ENCODE results near the gene MOSPD3. TPM values are rescaled to one million over a fixed set of nuclear protein-coding genes. Genes with fewer than 3 reads are reported as not detected.

The MOSPD3 gene
- total RNA-seq, 4 donors from 2014 or later: 6.6 to 16.8 (median 12.0) TPM

DNA sequence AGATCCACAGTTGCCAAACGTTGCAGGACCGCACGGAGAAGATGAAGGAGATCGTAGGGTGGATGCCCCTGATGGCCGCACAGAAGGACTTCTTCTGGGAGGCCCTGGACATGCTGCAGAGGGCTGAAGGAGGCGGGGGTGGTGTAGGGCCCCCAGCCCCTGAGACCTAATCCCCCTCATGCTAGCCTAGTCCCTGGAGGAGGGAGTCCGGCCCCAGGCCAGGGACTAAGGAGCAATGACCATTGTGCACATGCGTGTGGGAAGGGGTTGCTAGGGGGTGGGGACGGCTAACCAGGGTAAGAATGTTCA lies 11.7 kb upstream of the MOSPD3 start:
- Histone ChIP-seq H3K36me3 (no peaks in the 10 kb centered on the region), H3K9me3 (no peaks in the 10 kb centered on the region), H3K27ac (replicated peaks in 1 of 4) (no peak overlapping the region), H3K4me3 (no peak overlapping the region), H3K4me1 (peaks cover 20 to 44% (median 39%) of the 10 kb centered on the region in 4 donors), H3K27me3 (no peaks in the 10 kb centered on the region)
- 85% methylated on average over 4 of the region's 9 CpGs for WGBS
- intact Hi-C loops (cut with DNase I): loop anchor here (5.0 to 10.0 kb wide), 2 partner anchors 92 to 254 kb away; partner anchors contain the start of genes GIGYF1 and SLC12A9
- DNase-seq (ENCODE audit: extremely low spot score): no peak
- TF ChIP-seq EP300 (IDR thresholded peaks at IDR 0.05): no peak

DNA sequence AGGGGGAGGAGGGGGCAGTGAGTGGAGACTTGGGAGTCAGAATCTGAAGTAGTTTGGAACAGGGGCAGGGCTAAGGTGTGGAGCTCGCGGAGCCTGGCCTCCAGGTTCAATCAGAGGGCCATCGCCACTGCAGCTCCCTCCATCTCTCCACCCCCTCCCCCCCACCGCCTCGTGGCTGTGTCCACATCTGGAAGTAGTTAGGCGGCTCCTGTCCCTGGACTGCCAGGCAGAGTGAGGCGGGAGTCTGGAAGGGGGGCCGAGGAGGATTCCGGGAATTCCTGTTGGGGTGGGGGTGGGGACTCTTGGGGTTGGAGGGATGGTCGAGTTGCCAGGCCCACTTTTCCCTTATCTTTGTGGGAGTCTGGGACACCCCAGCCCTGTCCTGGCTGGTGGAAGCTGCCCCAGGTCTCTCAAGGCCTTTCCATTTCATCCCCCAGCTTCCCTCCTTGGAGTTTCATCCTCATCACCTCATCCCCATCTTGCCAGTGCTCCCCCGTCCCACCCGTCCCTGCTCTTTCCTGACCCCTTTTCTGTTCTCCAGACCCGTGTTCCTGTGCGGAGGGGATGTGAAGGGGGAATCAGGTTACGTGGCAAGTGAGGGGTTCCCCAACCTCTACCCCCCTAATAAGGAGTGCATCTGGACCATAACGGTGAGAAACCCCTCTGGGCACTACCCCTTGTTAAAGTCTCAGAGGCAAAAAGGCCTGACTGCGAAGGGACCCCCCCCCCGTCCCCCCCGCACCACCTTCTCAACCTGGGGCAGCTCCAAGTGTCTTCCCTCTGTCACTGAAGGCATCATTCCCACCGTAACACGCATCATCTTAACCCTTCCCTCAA lies 9.2 kb upstream of the MOSPD3 start:
- peak overlapping the region; percentile 84 to 89 (median 86) for H3K27ac ChIP-seq (replicated peaks in 1 of 4)
- H3K4me3 ChIP-seq: peak overlapping the region; percentile 66 to 90 (median 74)
- 47% methylated on average over 14 of the region's 21 CpGs for WGBS
- no peaks in the 10 kb centered on the region for H3K9me3 ChIP-seq
- intact Hi-C loops (cut with DNase I): loop anchor here (2.0 to 10.0 kb wide), 3 partner anchors 16 to 252 kb away; partner anchors contain the start of genes FBXO24, GIGYF1, LRCH4 and SLC12A9
- peaks cover 20 to 48% (median 43%) of the 10 kb centered on the region in 4 donors for H3K4me1 ChIP-seq
- H3K27me3 ChIP-seq: no peaks in the 10 kb centered on the region
- no peaks in the 10 kb centered on the region for H3K36me3 ChIP-seq
- peak; percentile 95 for DNase-seq (ENCODE audit: extremely low spot score)
- TF ChIP-seq POLR2AphosphoS5 (IDR thresholded peaks at IDR 0.05) (peak in 1 of 2 donors; percentile 53), POLR2A (IDR thresholded peaks at IDR 0.05; ENCODE audit: low read depth) (no peak)

DNA sequence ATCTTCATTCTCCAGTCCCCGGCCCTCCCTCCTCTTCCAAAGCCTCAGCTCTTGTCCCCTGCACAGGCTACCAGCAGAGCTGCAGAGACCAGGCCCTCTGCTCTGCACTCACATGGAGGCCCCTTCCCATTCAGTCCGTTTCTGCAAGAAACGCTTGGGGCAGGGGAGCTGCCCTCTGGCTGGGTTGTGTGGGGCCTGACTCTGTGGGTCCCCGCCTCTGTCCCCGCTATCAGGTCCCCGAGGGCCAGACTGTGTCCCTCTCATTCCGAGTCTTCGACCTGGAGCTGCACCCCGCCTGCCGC lies 8.7 kb upstream of the MOSPD3 start:
- peak overlapping the region; percentile 66 to 90 (median 74) for H3K4me3 ChIP-seq
- intact Hi-C loops (cut with DNase I): loop anchor here (2.0 to 10.0 kb wide), 3 partner anchors 17 to 251 kb away; partner anchors contain the start of genes FBXO24, GIGYF1, LRCH4 and SLC12A9
- peak overlapping the region; percentile 84 to 89 (median 86) for H3K27ac ChIP-seq (replicated peaks in 1 of 4)
- H3K9me3 ChIP-seq: no peaks in the 10 kb centered on the region
- DNase-seq (ENCODE audit: extremely low spot score): no peak
- H3K36me3 ChIP-seq: no peaks in the 10 kb centered on the region
- no peak for TF ChIP-seq POLR2AphosphoS5 (IDR thresholded peaks at IDR 0.05)
- TF ChIP-seq EP300 (IDR thresholded peaks at IDR 0.05): no peak
- TF ChIP-seq POLR2A (IDR thresholded peaks at IDR 0.05; ENCODE audit: low read depth): no peak
- no peak for TF ChIP-seq CTCF (IDR thresholded peaks at IDR 0.05)
- no peaks in the 10 kb centered on the region for H3K27me3 ChIP-seq
- peaks cover 20 to 48% (median 43%) of the 10 kb centered on the region in 4 donors for H3K4me1 ChIP-seq
- WGBS: 8% methylated on average over 10 of the region's 10 CpGs

DNA sequence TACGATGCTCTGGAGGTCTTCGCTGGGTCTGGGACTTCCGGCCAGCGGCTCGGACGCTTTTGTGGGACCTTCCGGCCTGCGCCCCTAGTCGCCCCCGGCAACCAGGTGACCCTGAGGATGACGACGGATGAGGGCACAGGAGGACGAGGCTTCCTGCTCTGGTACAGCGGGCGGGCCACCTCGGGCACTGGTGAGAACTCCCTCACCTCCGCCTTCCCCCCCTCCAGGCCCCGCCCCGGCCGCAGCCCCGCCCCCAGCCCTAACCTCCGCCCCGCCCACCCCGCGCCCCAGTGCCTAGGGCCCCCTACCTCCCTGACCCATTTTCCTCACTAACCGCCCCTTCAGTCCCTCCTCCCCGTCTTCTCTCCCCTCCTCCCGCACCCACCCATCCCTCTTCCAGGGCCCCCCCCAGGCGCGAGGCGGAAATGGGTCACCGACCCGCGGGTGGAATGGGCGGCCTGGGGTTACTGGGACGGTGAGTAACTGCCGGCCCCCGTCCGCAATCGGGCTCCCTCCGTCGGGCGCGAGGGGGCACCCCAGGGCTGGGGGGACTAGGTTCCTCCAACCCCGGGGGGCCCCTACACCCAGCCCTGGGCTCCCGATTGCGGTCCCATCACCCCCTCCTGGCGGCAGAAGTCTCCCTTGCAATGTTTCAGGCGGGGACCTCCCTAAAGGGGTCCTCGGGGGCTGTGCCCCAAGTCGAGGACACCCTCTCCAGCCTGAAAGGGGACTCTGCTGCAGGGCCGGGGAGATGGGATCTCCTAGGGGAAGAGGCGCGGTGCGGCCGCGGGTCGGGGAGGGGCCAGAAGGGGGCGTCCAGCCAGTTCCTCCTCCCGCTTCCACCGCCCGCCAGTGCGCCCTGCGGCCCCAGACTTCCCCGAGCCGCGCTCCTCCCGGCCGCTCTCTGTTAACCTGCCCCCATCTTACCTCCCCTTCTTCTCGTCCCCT lies 8.0 kb upstream of the MOSPD3 start:
- H3K27me3 ChIP-seq: no peaks in the 10 kb centered on the region
- no peaks in the 10 kb centered on the region for H3K9me3 ChIP-seq
- peak overlapping the region; percentile 84 to 89 (median 86) for H3K27ac ChIP-seq (replicated peaks in 1 of 4)
- TF ChIP-seq POLR2A (IDR thresholded peaks at IDR 0.05; ENCODE audit: low read depth) (peak; percentile 45), POLR2AphosphoS5 (IDR thresholded peaks at IDR 0.05) (peak; percentile 63 to 89), CTCF (IDR thresholded peaks at IDR 0.05) (peak; percentile 27 to 45 (median 39)), EP300 (IDR thresholded peaks at IDR 0.05) (no peak)
- peaks cover 20 to 48% (median 43%) of the 10 kb centered on the region in 4 donors for H3K4me1 ChIP-seq
- no peak for DNase-seq (ENCODE audit: extremely low spot score)
- H3K36me3 ChIP-seq: no peaks in the 10 kb centered on the region
- peak overlapping the region; percentile 66 to 90 (median 74) for H3K4me3 ChIP-seq
- WGBS: 0% methylated on average over 23 of the region's 70 CpGs
- intact Hi-C loops (cut with DNase I): loop anchor here (5.0 to 10.0 kb wide), 2 partner anchors 88 to 250 kb away; partner anchors contain the start of genes GIGYF1 and SLC12A9

DNA sequence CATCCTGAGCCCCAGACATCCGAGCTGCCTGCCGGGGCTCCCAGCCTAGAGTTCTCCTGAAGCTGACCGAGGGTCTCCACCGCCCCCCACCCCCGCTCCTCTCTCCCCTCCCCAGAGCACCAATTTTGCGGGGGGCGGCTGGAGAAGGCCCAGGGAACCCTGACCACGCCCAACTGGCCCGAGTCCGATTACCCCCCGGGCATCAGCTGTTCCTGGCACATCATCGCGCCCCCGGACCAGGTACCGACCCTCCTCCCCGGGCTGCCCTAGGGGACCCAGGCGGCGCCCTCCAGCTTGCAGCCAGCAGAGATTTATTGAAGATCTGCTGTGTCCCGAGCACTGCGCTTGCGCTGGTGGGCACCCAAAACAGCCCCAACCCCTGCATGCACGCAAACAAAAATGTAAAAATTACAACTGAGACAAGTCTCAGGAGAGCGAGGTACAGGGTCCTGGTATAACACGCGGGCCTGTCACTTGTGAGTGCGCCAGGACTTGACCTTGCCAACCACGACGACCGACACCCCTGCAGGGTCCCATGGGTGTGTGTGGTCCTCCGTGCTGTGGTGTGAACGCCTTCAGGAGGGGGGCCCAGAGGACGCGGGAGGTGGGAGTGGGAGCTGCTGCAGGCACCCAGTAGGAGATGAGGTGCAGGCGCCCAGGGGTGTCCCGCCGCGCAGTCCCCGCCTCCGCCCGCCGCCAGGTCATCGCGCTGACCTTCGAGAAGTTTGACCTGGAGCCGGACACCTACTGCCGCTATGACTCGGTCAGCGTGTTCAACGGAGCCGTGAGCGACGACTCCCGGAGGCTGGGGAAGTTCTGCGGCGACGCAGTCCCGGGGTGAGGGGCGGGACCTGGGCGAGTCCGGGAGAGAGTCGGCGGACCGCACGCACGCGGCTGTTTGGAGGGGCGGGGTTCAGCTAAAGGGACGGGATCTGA lies 7.1 kb upstream of the MOSPD3 start:
- H3K36me3 ChIP-seq: no peaks in the 10 kb centered on the region
- H3K27ac ChIP-seq (replicated peaks in 1 of 4): peak overlapping the region; percentile 84 to 89 (median 86)
- no peak for DNase-seq (ENCODE audit: extremely low spot score)
- H3K9me3 ChIP-seq: no peaks in the 10 kb centered on the region
- WGBS: 15% methylated on average over 66 of the region's 68 CpGs
- peak overlapping the region; percentile 66 to 90 (median 74) for H3K4me3 ChIP-seq
- TF ChIP-seq EP300 (IDR thresholded peaks at IDR 0.05) (no peak), POLR2AphosphoS5 (IDR thresholded peaks at IDR 0.05) (peak in 1 of 2 donors; percentile 29)
- H3K4me1 ChIP-seq: peaks cover 20 to 48% (median 43%) of the 10 kb centered on the region in 4 donors
- intact Hi-C loops (cut with DNase I): loop anchor here (5.0 to 10.0 kb wide), 2 partner anchors 87 to 250 kb away; partner anchors contain the start of genes GIGYF1 and SLC12A9
- H3K27me3 ChIP-seq: no peaks in the 10 kb centered on the region

Data from esophagus muscularis mucosa (tissue), 4 donors.